Vagina (tissue), 2 donors: ENCODE measurements around the gene LYPD5.
A peak's percentile ranks its signal among the peaks of the same experiment; 100 is the strongest.

Source experiments
- CTCF ChIP-seq, 3 experiments: fragments of 450-650 bp in 2 of 3; fragments of 200-600 bp in 1 of 3; sonication (generic) in 1 of 3; IDR thresholded peaks; one replicate each; pipeline ENCODE4 v1.5.1; 2017 to 2019; ENCODE audit warnings: antibody characterized with exemption in 3 of 3, mild to moderate bottlenecking in 2 of 3, moderate library complexity in 2 of 3
- POLR2A ChIP-seq, 2 donors: fragments of 450-650 bp; IDR thresholded peaks; one replicate each; pipeline ENCODE4 v1.6.1; 2017; ENCODE audit warnings: antibody characterized with exemption in 2 of 2, mild to moderate bottlenecking in 2 of 2, moderate library complexity in 2 of 2
- POLR2AphosphoS5 ChIP-seq, 2 donors: sonication (generic); formaldehyde crosslinking; IDR thresholded peaks; one replicate each; pipeline ENCODE4 v1.9.0; 2017; ENCODE audit warnings: antibody characterized with exemption in 2 of 2, mild to moderate bottlenecking in 2 of 2, low read depth in 1 of 2; ENCODE audit not compliant: insufficient read depth in 1 of 2

- no peak for TF ChIP-seq CTCF (IDR thresholded peaks at IDR 0.05)
- peak in 1 of 2 donors; percentile 20 for TF ChIP-seq POLR2AphosphoS5 (IDR thresholded peaks at IDR 0.05; ENCODE audit: insufficient read depth in 1 of 2, low read depth in 1 of 2)
- no peak for TF ChIP-seq POLR2A (IDR thresholded peaks at IDR 0.05)
Observed at GRCh38 chr19:43786665-43787064, 15.6 kb downstream of the LYPD5 start.
